Fibroblast of mammary gland (primary cell): ENCODE data around the gene ATAD1.
"Not testable (repeated sequence)": the region's sequence is repeated elsewhere in the genome, so short reads cannot be mapped to it uniquely, and the experiment has no call there.

ENCODE experiments used
- DNase-seq: peaks from one replicate; pipeline ENCODE4 v3.0.0-alpha.2; 2010; ENCODE audit warnings: low read depth
- H3K4me3 ChIP-seq: 2 replicates; pipeline ENCODE4 v1.5.1; 2011; ENCODE audit warnings: low read depth, mild to moderate bottlenecking, low read length, moderate library complexity; ENCODE audit not compliant: control insufficient read depth
- TF ChIP-seq, protein P1 (sequence below): conservative IDR thresholded peaks from 2 replicates; pipeline ENCODE4 v1.5.1; 2011; ENCODE audit warnings: low read depth, low read length, inconsistent platforms; ENCODE audit not compliant: control insufficient read depth, insufficient read depth

The ATAD1 gene

DNA sequence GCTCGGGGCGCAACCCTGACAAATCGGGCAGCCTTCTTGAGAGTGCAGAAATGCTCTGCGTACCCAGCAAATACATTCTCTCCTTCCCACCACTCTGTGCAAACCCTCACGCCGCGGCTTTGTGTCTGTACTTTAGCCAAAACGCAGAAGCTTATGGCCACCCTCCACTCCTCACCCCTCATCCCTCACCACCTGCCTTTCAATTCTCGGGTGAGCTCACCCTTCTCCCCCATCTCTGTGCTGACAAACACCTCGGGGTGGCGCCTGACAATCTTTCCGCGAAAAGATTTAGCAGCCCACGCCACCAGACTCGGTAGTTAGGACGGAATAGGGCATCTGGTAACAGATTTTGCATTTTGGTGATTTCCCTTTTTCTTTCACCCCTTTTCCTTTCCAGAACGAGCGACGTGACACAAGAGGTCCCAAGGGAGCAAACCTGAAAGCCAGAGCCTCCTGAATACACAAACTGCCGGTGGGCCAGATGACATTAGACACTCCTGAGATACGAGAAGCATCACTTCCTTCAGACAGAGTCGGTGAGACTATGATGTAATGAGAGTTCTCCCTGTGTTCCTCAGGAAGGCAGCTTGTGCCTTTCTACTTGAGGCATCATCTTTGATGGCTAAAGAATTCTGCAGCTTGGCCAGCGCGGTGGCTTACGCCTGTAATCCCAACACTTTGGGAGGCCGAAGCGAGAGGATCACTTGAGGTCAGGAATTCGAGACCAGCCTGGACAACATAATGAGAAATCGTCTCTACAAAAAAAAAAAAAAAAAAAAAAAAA lies 671 bp upstream of the ATAD1 start:
- DNase-seq: peak; percentile 32
- TF ChIP-seq, protein P1, sequence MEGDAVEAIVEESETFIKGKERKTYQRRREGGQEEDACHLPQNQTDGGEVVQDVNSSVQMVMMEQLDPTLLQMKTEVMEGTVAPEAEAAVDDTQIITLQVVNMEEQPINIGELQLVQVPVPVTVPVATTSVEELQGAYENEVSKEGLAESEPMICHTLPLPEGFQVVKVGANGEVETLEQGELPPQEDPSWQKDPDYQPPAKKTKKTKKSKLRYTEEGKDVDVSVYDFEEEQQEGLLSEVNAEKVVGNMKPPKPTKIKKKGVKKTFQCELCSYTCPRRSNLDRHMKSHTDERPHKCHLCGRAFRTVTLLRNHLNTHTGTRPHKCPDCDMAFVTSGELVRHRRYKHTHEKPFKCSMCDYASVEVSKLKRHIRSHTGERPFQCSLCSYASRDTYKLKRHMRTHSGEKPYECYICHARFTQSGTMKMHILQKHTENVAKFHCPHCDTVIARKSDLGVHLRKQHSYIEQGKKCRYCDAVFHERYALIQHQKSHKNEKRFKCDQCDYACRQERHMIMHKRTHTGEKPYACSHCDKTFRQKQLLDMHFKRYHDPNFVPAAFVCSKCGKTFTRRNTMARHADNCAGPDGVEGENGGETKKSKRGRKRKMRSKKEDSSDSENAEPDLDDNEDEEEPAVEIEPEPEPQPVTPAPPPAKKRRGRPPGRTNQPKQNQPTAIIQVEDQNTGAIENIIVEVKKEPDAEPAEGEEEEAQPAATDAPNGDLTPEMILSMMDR: no peak
- H3K4me3 ChIP-seq: peak overlapping the region; percentile 93

DNA sequence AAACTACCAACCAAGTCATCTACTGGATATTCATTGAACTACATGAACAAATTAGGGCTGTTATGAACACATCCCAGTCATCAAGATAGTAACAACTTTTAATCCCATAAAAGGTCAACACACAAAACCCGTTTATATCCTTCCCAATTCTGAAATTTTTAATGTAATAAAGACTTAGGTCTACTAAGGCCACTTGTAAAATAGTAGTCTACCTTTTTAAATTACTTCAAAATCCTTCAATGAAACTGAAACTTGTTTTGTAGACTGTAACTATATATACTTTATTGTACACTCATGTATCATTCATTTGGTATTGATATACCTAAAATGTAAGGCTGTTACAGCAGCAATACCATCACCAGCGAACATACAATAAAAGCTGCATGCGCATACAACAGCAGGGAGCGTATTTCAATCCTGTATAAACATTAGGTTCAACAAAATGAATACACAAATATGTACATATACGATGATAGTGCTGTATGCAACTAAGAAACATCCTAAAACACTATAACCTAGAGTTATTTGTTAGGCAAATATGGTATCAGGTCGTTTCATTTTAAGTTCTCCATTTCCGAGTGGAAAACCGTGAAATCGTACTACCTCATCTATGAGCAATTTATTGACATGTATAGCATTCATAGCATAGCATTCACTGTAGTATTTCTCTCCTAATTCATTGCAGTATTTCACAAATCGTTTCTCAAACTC lies 973 bp downstream of the ATAD1 start:
- peak overlapping the region; percentile 93 for H3K4me3 ChIP-seq
- DNase-seq: peak; percentile 8
- TF ChIP-seq, protein P1: no peak

DNA sequence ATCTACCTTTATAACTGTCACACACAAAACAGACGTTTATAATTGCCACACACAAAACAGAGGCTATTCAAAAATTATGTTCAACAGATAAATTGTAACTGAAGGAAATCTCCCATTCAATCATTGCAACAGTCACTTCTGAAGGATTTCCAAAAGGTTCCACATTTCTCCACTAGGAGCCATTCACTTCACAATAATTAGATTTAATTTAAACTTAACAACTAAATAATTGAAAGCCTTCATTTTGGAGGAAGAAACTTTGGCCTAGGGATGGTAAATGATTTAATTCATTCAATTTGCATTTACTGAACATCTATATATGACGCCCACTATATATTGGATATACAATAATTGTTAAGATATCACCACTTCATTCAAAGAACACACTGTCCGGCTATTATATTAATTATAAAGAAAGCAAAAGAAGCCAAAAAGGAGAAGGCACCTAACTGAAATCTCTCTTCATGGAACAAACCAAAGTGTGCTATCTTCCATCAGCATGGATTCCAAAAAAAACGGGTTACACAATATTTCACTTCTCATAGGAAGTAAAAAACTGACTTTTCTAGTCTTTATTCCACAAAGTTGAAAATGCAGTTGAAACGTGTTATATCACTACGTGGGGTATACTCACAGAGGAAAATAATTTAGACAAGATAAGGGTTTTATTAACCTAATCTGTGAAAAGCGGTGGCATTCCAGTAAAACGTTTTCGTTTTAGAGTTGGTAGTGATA lies 1.7 kb downstream of the ATAD1 start:
- TF ChIP-seq, protein P1: peak; percentile 17
- no peak for DNase-seq
- peak overlapping the region; percentile 93 for H3K4me3 ChIP-seq

DNA sequence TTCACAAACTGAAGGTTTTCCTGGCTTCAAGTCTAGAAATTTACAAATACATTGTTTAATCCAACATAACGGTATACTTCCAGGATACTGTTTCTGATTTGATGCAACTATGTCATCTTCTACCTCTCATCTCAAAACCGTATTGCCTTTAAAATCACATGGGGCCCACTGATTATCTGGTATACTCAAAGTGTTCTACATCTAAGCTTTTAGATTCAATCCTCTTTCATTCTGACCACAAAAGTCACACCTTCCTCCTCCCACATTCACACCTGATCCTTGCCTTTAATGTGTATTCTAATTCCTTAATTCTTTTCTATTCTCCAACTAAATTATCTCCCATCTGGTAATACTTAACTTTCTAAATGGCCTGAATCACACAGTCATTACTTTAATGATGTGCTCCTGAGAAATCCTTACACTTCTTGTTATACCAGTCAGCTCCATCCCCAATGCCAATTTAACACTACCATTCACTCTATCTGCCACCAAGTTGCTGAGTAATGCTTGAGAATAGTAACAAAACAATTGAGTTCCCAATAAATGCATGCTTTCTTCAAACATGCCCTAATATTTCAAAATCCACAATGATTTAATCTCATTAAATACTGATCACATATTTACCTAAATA lies 13.0 kb downstream of the ATAD1 start:
- DNase-seq: peak; percentile 2
- TF ChIP-seq, protein P1: no peak
- no peak overlapping the region for H3K4me3 ChIP-seq

DNA sequence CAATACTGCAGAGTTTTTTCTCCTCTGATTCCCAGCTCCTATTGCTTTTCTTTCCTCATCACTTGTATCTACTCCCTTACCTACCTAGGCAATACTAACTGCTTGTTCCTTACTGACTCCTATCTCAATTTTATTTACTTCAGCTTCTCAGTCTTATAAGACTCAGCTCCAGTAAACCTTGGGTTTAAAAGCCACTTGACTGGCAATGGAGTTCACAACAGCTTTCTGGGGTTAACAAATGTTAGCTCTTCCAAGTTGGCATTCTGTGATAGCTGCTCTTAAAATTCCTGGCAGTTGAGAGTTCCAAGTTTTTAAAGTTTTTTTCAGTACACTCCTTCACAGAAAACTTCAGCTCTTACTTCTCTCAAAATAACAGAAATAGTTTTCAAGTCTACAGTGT lies 14.2 kb downstream of the ATAD1 start:
- DNase-seq: no peak
- H3K4me3 ChIP-seq: no peak overlapping the region
- TF ChIP-seq, protein P1: no peak

DNA sequence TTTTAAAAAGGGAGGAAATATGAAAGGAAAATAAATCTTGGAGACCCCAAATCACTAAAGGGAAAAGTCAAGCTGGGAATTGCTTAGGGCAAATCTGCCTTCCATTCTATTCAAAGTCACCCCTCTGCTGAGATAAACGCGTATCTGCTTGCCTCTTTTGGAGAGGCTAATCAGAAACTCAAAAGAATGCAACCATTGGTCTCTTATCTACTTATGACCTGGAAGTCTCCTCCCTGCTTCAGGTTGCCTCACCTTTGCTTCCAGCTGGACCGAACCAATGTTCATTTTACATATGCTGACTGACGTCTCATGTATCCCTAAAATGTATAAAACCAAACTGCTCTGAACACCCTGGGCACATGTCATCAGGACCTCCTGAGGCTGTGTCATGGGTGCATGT lies 14.7 kb downstream of the ATAD1 start:
- DNase-seq: no peak
- no peak overlapping the region for H3K4me3 ChIP-seq
- TF ChIP-seq, protein P1: no peak

DNA sequence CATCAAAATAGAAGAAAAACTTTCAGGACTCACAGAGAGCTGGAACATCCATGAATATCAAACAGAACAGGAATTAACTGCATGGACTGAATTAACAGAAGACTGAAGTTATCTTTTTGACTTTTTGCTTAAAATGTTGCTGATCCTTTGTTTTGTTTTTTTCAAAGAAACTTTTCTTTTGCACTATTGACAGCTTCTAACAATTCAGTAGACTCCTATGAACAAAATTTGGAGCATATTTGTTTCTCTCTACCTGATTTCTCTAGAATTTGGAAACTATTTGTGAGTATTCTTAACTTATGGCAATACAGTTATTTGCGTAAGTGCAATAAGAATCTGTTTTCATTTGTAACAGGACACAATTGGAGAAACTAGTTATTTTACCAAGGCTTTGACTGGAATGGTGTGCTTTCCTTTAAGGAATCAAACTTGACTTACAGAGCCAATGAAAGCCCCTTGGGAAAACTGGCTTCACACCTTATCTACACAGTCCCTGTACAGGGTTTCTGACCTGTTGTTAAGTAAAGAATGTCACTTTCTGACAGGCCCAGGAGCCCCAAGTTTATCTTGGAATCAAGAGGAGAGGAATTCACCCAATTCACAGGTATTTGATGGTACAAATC lies 16.1 kb downstream of the ATAD1 start:
- not testable (repeated sequence) for DNase-seq, H3K4me3 ChIP-seq
